Lung microvascular endothelial cell (primary cell): Measurements from ENCODE around the gene TSHZ2. TPM values are rescaled to one million over a fixed set of nuclear protein-coding genes. Genes with fewer than 3 reads are reported as not detected.
"Not testable (repeated sequence)": the region's sequence is repeated elsewhere in the genome, so short reads cannot be mapped to it uniquely, and the experiment has no call there.

ENCODE experiments used
- DNase-seq, 2 donors: peaks; one replicate each; pipeline versions ENCODE4 v3.0.0 to v3.0.0-alpha.2; 2010; ENCODE audit warnings: low read depth in 2 of 2
- total RNA-seq: library from RNA; depleted of rRNA; stranded (reverse); fragments of >200 nt; gene quantifications from 2 replicates; pipeline ENCODE4 v1.2.1, GENCODE V29; 2014

Gene TSHZ2
- total RNA-seq, 1 donor from 2014 or later: 4.0 TPM

DNA sequence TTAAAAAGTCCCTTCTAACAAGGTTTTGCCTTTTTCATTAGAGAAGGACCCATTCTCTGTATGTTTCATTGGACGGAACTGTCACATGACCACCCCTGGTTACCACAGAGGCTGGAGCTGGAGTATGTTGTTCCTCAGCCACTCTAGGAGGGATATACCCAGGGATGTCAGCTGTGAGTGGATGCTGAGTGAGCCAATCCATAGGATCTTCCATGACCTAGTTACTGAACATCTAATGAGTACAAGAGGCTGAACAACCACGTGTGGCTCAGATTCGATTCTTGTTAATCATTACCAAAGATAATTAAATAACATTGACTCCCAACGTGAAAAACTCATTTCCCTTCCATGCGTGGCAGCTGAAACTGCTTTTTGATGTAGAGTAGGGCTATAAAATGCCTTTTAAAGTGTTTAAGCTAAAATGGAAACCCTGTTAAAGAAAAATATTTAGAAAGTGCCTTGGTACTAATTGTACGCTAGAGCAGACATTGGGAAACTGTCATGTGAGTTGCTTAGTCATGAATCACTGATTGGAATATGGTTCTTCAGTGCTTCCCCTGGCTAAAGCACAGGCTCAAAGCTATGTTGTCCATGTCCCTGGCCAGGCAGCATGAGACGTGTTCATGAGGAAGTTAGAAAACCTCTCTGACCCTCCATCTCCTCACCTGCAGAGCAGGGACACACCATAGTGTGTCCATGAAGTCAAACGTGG lies 365.4 kb downstream of the TSHZ2 start:
- no peak for DNase-seq

DNA sequence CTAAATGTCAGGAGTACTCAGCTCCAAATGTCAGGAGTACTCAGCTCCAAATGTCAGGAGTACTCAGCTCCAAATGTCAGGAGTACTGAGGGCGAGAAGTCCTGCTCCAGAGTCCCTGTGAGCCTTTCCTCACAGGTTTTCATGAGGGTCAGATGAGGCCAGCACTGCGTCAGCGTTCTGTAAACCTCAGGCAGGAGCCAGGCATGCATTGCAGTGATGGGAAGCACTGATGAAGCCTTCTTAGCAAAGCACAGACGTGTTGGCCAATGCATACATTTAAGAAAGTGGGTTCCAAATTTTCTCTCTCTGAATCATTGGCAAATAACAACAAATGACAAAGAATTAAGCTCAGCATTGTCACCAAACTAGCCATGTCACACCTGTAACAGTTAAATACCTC lies 366.6 kb downstream of the TSHZ2 start:
- no peak for DNase-seq

DNA sequence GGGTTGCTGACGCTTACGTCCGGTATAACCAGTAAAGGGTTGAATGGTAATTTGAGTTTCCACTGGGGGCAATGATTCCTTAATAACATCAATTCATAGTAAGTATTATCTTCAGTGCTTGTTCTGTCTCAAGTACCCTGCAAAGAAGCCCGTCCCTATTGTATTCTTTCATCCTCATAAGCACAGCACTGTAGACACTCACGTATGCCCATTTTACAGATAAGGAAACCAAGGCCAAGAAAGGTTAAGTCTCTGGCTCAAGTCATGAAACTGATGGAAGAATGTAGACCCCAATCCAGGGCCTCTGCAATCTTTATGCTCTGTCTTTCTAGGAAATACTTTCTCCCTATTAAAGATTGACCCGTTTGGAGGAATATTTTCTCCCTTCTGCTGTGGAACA lies 370.3 kb downstream of the TSHZ2 start:
- no peak for DNase-seq

DNA sequence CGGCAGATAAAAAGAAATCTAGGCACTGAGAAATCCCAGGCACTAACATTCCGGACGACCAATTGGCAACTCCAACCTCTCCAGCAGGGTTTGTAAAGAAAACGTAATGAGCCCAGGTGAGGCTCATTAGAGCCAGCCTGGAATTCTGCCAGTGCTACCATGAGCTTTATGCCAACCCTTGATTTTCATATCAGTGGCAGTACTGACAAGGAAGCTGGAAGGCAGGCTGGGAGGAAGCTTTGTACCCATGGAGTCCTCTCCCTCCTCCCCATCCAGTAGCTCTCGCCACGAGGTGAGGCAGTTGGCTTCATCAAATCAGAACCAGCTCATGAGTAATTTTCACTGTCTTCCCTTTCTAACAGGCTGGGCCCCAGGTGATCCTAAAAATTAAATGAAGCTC lies 371.3 kb downstream of the TSHZ2 start:
- no peak for DNase-seq

DNA sequence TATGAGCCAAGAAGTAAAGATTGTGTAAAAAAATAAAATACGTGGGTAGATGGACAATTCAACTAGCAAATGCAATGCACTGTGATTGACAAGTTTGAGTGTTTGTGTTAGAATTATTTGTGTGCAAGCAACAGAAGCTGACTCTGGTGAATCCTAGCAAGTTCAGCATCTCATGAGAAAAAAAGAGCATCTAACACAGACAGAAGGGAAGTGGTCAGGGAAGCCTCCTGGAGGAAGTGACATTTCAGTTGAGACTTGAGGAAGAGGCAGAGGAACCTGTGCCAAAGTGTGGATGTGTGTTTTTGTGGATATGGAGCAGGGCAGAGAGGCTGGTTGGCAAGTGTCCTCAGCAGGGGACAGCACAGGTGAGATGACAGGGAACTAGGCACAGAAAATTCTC lies 372.7 kb downstream of the TSHZ2 start:
- DNase-seq: no peak

DNA sequence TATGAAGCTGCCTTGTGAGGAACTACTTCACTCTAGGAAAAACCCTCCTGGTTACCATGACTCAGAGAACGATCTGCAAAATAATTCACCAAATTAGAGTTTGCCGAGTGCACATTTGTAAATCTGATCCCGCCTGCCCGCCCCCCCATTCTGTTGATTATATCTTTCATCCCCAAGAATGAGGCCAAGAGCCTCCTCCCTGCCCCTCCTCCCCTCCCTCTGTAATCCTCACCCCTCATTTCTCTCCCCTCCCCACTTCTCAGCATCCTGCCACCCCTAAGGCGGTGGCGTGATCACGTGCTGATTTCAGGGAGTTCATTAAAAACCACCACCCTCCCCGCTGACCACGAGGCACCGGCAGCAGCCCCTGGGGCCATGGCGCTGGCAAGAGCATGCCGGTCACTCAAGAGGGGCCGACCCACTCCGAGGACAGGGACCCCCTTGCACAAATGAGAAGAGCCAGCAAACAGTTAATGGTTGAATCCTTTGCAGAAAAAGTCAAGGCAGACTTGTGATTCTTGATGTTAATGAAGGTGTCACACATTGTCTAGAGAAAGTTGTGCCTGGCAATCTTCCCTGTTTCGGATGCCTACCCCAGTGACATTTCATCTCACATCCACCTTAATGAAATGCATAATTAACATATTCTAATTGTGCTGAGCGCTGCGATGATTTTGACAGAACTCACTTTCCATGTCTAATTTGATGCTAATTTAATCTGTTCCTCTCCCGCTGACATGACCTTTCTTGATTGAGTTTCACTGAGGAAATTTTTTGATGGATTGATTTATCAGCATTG lies 373.6 kb downstream of the TSHZ2 start:
- no peak for DNase-seq

DNA sequence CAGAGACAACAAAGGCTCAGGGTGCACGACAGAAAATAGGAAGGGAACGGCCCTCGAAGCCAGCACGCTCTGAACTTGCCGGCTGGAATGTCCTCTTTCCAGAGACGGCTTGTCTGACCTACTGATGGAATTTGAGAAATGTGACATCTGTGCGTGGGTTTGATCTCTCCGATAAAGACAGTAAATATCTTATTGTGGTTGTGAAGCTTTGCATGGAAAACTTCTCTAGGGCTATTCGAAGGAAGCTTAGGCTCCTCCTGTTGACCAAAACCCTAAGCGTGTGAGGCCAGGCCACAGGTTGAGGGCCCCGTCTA lies 374.1 kb downstream of the TSHZ2 start:
- no peak for DNase-seq

DNA sequence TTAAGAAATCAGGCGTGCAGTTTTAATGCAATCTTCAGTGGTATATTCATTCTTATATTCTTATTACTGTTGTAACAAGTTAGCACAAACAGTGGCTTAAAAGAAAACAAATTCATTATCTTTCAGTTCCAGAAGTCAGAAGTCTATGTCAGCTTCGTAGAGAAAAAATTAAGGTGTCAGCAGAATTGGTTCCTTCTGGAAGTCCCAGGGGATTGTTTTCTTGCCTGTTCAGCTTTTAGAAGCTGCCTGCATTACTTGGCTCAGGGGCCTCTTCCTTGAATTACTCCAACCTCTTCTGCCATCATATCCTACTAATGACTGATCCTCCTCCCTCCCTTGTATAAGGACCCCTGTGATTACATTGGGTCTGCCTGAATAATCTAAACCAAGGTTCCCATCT lies 377.6 kb downstream of the TSHZ2 start:
- DNase-seq: no peak

DNA sequence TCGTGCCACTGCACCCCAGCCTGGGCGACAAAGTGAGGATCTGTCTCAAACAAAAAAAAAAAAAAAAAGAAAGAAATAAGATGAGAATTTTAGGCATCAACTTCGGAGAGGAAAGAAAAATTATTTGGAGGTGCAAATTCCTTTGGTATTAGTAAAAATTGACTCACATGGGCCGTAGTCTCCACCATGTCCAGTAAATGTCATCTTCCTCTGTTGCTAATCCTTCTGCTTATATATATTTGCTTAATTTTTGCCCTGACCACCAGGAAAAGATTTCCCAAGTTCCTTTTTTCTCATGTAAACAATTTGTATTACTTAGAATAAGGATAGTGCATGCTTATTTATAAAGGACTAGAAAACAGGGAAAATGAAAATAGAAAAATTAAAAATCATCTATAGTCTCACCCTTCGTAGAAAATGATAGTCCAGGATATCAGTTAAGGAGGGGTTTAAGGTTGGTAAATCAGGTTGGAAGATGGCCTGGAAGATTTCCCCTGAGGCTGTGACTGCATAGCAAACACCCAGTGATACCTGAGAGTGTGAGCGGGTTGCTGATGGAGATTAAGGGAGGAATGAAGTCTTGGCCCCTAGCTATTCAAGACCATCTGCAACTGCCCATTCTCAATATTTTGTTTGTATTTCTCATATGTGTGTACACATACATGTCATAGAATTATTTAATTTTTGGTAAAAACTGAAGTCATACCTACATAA lies 380.7 kb downstream of the TSHZ2 start:
- no peak for DNase-seq

DNA sequence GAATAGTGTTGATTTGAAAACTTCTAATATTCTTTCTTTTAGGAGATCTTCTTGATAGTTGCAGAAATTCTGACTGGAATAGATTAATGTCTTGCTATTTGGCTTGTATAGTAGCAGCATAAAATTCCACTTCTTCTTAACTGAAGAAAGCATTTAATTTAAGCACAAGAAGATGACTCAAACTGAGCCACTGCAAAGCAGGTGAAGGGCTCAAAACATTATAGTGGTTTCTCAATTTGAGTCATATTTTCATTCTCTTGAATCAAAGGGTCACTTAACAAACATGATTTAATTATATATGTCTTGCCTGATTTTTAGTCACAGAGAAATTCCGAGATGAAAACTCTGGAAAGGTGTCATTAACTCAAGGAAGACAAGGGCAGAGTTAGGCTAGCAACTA lies 382.2 kb downstream of the TSHZ2 start:
- no peak for DNase-seq

DNA sequence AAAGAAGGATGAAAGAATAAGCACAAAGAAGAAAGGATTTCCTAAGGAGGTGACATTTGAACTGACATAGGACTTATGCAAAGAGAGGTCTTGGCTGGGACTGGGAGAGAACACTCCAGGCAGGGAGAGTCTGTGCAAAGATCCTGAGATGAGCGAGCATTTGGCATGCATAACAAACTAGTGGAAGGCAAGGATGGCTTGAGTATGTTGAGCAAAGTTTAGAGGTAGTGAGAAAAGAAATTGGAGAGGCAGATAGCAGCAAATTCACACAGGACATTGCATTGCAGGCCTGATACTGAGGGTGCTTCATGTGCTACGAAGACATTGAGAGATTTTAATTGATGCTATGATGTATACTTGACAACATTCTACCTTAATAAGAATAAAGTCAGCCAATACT lies 383.6 kb downstream of the TSHZ2 start:
- no peak for DNase-seq

DNA sequence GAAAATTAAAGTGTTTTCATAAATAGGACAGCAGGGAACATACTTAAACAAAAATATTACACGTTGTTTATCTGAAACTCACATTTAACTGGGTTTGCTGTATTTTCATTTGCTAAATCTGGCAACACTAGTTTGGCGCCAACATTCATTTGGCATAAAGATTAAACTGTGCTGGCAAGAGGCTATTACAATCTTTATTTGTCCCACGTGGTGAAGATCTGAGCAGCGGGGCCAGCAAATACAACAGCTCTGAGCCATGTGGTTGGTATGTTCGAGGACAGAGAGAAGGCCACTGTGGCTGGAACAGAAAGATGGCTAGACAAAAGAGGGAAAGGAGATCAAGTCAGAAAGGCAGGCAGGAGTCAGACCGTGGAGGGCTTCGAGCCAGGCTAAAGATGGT lies 387.3 kb downstream of the TSHZ2 start:
- DNase-seq: no peak

DNA sequence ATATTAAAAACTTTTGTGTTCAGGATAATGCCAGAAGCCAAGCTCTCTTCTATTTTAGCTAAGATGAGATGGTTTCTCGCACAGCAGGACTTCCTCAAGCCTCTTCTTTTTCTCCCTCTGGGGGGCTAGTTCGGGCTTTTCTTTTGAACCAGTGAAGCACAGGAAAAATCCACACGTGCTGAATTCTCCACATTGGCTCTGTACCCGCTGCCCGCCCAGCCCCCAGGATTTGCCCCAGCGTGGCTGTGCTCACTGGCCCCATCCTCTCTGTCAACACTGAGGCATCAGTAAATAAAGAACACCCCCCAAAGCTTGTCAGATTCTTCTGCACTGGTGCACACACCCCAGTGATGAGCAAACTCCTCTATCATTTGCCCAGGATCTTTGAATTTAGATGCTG lies 388.7 kb downstream of the TSHZ2 start:
- no peak for DNase-seq

DNA sequence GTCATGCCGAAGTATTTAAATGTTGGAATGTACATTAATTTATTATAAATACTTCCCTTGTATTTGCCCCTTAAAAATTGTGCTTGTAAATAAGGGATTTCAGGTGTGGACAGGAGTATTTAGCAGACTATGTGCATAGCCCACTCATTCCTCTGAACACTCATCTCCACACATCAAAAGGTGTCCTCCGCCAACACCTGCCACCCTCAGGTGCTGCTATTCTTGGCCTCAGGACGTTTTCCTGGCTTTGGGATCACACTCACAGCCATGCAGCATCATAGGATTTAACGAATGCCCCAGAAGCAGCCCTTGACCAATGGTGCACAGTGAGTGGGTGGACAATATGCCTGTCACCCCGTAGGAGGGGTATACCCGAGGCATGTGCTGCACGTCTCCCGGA lies 390.6 kb downstream of the TSHZ2 start:
- DNase-seq: no peak

DNA sequence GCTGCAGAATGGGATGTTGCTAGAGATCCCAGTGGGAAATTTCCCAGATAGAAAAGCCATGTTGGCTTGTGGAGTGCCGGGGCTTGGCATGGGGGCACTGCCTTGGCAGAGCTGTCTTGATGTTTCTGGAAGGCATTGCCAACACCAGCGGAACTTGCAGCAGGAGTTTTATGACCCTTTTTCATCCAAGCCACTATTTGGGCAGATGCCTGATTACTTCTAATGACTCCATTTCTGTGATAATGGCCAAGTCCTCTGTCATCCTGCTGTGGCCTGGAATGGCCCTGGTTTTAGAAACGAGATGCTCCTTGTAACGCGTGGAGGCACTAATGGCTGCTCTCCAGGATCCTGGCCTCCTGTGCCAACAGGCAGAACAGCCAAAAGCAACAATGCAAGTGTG lies 392.5 kb downstream of the TSHZ2 start:
- DNase-seq: no peak

DNA sequence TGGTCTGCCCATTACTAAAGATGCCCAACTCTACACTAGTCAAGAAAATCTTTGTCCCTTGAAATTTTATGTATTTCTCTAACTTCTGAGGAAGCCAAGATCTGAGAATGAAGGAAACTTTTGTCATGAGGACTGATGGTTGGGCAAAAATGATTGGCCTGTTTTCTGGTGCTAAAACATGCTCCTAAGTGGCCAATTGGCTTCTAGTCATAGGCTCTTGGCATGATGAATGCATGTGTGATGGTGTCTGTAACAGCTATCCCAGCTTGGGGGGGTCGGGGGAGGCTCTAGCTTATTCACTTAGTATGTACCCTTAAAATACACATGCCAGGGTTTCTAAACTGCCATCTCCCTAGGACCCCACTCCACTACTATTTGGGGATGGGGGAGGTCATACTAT lies 392.9 kb downstream of the TSHZ2 start:
- DNase-seq: no peak

DNA sequence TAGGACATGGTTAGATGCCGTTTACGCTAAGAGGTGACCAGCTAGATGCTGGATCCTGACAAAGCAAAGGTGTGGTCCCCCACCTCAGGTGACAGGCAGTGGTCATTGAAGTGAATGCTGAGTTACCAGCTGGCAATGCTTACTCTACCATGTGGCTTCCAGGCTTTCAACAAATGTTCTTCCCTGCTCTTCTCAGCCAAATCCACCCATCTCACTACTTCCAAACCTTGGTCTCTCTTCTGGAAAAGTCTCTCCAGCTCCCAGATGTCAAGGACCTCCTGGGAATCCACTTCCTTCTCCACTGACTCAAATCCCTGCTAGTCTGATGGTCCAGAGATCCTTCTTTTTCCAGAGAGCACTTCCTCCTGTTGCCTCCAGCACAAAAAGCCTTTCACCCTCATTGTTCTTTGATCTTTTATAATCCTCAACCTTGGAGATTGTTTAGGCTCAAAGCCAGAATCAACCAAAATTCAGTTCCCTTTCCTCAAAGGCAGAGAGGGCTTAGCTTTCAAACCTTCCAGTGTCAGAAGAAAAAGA lies 393.4 kb downstream of the TSHZ2 start:
- DNase-seq: no peak

DNA sequence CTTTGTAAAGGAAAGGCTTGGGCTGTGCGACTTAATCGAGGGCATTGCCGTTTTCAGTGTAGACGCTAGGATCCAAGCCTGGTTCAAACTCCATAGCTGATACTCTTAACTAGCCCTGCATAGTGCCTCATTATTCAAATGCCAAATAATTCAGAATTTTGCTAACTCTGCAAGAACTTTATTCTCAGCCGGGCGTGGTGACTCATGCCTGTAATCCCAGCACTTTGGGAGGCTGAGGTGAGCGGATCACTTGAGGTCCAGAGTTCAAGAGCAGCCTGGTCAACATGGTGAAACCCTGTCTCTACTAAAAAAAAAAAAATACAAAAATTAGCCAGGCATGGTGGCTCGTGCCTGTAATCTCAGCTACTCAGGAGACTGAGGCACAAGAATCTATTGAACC lies 394.8 kb downstream of the TSHZ2 start:
- DNase-seq: not testable (repeated sequence)

DNA sequence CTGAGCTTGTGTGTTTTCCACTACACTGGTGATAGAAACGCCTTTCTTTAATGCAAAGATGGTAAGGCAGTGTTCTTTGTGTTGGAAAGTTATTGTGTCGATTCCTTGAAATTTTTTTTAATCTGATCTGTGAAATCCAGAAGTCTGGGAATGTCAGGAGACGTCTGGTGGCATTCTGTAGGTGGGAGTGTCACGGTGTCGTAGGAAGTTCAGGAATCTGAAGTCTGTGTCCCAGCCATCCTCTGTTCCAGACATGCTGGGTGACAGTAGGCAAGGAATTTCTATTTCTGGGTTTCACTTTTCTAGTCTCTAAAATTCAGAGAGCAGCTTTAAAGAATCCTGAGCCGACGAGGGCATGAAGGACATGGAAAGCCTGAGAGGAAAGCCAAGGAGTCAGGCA lies 397.7 kb downstream of the TSHZ2 start:
- DNase-seq: no peak

DNA sequence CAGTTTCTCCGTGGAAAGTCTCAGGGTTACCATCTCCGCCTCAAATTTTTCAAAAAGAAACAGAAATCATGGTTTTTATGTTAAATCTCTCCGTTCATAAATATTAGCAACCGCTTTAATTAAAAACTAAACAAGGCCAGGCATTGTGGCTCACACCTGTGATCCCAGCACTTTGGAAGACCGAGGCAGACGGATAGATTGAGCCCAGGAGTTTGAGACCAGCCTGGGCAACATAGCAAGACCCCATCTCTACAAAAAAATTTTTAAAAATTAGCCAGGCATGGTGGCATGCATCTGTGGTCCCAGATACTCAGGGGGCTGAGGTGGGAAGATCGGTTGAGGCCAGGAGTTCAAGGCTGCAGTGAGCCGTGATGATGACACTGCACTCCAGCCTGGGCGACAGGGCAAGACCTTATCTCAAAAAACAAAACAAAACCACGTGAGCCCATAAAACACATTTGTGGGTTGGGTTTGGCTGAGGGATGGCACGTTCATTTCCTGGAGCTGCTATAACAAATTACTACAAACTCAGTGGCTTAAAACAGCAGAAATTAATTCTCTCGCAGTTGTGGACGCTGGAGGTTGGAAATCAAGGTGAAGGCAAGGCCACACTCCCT lies 398.3 kb downstream of the TSHZ2 start:
- no peak for DNase-seq

DNA sequence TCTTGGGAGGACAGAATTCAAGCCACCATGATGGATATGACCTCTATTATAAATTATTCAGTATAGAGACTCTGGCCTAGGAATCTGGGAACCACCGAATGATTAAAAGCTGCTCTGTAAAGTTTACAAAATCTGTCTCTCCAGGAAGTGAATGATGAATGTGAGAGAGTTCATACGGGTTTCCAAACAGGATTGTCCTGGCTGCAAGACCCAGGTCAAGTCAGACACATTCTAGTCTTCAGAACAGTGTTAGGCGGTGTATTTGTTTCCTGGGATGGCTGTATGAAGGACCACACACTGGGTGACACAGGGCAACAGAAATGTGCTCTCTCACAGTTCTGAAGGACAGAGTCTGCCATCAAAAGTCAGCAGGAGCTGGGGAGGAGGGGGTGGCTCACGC lies 399.1 kb downstream of the TSHZ2 start:
- no peak for DNase-seq

DNA sequence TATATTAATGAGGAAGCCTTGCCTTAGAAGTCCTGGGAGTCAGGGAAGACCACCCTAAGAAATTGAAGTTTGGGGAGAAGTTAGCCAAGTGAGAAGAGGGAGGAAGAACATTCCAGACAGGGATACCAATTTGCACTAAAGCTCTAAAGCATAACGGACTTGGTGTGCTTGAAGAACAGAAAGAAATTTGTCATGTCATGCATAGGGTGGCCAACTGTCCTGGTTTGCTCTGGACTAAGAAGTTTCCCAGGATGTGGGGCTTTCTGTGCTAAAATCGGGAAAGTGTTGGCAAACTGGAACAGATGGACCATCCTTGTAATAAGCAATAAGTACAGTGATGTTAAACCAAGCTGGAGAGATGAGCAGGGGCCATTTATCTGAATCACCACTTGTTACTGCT lies 403.9 kb downstream of the TSHZ2 start:
- DNase-seq: no peak
